Vagina (tissue), 2 donors: ENCODE measurements around the gene TRPV5. TPM values are rescaled to one million over a fixed set of nuclear protein-coding genes. Genes with fewer than 3 reads are reported as not detected.

Source experiments
- DNase-seq, 2 donors: peaks; one replicate each; pipeline ENCODE4 v3.0.0-alpha.2; 2017; ENCODE audit errors: extremely low spot score in 2 of 2
- H3K27ac ChIP-seq: fragments of 200-600 bp; sonication (generic); one replicate; pipeline ENCODE4 v1.5.1; 2019
- H3K27me3 ChIP-seq: fragments of 200-600 bp; sonication (generic); one replicate; pipeline ENCODE4 v1.5.1; 2019
- H3K36me3 ChIP-seq, 2 donors: fragments of 200-600 bp; sonication (generic); one replicate each; pipeline ENCODE4 v1.5.1; 2017 to 2019
- H3K4me1 ChIP-seq: fragments of 200-600 bp; sonication (generic); one replicate; pipeline ENCODE4 v1.5.1; 2019
- H3K4me3 ChIP-seq, 2 donors: fragments of 200-600 bp; sonication (generic); 1 replicate in 1 of 2; 2 replicates in 1 of 2; pipeline ENCODE4 v1.5.1; 2016 to 2019
- H3K9me3 ChIP-seq: fragments of 200-600 bp; sonication (generic); one replicate; pipeline ENCODE4 v1.5.1; 2019
- POLR2A ChIP-seq, 2 donors: fragments of 450-650 bp; IDR thresholded peaks; one replicate each; pipeline ENCODE4 v1.6.1; 2017; ENCODE audit warnings: antibody characterized with exemption in 2 of 2, mild to moderate bottlenecking in 2 of 2, moderate library complexity in 2 of 2
- POLR2AphosphoS5 ChIP-seq, 2 donors: sonication (generic); formaldehyde crosslinking; IDR thresholded peaks; one replicate each; pipeline ENCODE4 v1.9.0; 2017; ENCODE audit warnings: antibody characterized with exemption in 2 of 2, mild to moderate bottlenecking in 2 of 2, low read depth in 1 of 2; ENCODE audit not compliant: insufficient read depth in 1 of 2
- intact Hi-C: fragments of 100-400 bp; cut with DNase I; formaldehyde crosslinking; loops from one replicate; pipeline ENCODE4 v1.15.1; 2023
- total RNA-seq: library from RNA; depleted of rRNA; stranded (reverse); fragments of >200 nt; gene quantifications from one replicate; pipeline ENCODE4 v1.2.3, GENCODE V29; 2016
- TF ChIP-seq, protein P1 (sequence below), 3 experiments: fragments of 450-650 bp in 2 of 3; fragments of 200-600 bp in 1 of 3; sonication (generic) in 1 of 3; IDR thresholded peaks; one replicate each; pipeline ENCODE4 v1.5.1; 2017 to 2019; ENCODE audit warnings: antibody characterized with exemption in 3 of 3, mild to moderate bottlenecking in 2 of 3, moderate library complexity in 2 of 3

Gene TRPV5
- total RNA-seq, 1 donor from 2014 or later, result not detected

DNA sequence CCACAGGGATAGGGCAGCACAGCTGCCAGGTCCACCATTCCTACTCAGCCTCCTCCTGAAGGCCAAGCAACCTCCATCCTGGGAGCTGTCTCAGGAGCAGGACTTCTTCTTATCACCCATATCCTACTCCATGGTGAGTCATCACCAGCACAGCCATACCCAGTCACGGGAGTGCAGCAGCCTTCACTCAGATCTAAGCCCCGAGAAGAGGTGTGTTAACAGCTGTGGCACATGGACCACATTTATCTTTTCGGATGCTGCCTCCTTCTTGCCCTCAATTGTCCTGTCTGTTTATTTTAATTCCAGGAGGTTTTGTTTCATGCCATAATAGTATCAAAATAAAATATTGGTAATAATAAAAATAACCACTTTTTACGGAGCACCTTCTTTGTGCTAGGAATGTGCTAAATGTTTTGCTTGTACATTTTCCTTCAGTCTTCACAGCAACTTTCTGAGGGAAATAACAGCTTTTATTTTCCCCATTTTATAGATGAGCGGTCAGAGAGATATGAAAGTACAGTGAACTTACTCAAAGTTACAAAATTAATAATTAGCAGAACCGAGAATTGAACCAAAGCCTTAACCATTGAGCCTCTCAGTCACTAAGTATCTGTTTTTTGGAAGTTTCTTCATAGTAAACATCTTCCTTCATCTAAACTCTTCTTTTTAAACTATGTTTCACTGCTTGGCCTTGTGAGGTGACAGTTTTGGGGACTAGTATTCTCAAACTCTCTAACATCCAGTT, 31.1 kb upstream of the TRPV5 start:
- intact Hi-C loops, result no loop called here
- Histone ChIP-seq H3K4me3 (no peak overlapping the region), H3K27ac (no peak overlapping the region), H3K27me3 (no peaks in the 10 kb centered on the region), H3K9me3 (no peaks in the 10 kb centered on the region), H3K36me3 (no peaks in the 10 kb centered on the region), H3K4me1 (no peaks in the 10 kb centered on the region)
- DNase-seq, result no peak
- TF ChIP-seq POLR2A (IDR thresholded peaks at IDR 0.05) (no peak), POLR2AphosphoS5 (IDR thresholded peaks at IDR 0.05; ENCODE audit: insufficient read depth in 1 of 2, low read depth in 1 of 2) (no peak)
- TF ChIP-seq, protein P1, sequence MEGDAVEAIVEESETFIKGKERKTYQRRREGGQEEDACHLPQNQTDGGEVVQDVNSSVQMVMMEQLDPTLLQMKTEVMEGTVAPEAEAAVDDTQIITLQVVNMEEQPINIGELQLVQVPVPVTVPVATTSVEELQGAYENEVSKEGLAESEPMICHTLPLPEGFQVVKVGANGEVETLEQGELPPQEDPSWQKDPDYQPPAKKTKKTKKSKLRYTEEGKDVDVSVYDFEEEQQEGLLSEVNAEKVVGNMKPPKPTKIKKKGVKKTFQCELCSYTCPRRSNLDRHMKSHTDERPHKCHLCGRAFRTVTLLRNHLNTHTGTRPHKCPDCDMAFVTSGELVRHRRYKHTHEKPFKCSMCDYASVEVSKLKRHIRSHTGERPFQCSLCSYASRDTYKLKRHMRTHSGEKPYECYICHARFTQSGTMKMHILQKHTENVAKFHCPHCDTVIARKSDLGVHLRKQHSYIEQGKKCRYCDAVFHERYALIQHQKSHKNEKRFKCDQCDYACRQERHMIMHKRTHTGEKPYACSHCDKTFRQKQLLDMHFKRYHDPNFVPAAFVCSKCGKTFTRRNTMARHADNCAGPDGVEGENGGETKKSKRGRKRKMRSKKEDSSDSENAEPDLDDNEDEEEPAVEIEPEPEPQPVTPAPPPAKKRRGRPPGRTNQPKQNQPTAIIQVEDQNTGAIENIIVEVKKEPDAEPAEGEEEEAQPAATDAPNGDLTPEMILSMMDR (IDR thresholded peaks at IDR 0.05), result no peak

DNA sequence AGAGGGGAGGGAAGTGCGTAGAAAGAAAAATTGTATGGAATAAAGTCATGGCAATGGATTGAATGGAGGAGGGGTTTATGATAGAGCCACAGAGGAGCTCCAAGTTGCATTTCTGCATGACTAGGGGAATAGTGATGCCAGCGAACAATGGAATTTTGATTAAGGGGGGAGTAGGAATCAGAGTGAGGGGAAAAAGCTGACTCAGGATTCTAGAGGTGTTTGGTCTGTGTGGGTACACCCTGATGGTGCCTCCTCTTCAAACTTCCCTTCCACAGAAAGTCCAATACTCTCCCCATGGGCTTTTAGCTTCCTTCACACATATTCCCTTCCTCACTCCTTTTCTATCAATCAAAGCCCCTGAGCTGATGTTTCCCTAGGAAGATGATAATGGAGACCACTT, 30.4 kb upstream of the TRPV5 start:
- intact Hi-C loops, result no loop called here
- no peaks in the 10 kb centered on the region for H3K27me3 ChIP-seq
- no peak overlapping the region for H3K4me3 ChIP-seq
- no peaks in the 10 kb centered on the region for H3K9me3 ChIP-seq
- no peaks in the 10 kb centered on the region for H3K36me3 ChIP-seq
- no peak for DNase-seq
- TF ChIP-seq POLR2AphosphoS5 (IDR thresholded peaks at IDR 0.05; ENCODE audit: insufficient read depth in 1 of 2, low read depth in 1 of 2) (no peak), POLR2A (IDR thresholded peaks at IDR 0.05) (no peak)
- TF ChIP-seq, protein P1 (IDR thresholded peaks at IDR 0.05), result no peak
- no peak overlapping the region for H3K27ac ChIP-seq
- H3K4me1 ChIP-seq, result no peaks in the 10 kb centered on the region

DNA sequence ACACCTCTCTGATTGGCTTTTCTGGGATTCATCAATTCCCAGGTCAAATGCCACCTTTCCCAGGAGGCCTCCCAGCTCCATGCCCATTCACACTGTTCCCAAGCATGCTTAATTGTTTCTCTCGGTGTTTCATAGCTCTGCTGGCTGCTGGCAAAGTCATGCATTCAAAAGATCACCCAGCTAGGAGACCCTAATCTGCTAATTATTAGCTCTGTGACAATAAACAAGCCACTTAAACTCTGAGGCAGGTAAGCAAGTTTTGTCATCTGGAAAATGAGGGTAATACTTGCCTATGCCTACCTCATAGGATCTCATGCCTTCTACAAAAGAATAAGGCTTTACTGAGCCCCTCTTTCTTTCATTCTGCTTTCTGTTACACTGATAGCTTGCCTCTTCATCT, 29.4 kb upstream of the TRPV5 start:
- Histone ChIP-seq H3K4me1 (no peaks in the 10 kb centered on the region), H3K4me3 (no peak overlapping the region), H3K36me3 (no peaks in the 10 kb centered on the region), H3K27ac (no peak overlapping the region), H3K27me3 (no peaks in the 10 kb centered on the region), H3K9me3 (no peaks in the 10 kb centered on the region)
- intact Hi-C loops, result no loop called here
- DNase-seq, result no peak
- TF ChIP-seq POLR2A (IDR thresholded peaks at IDR 0.05) (no peak), POLR2AphosphoS5 (IDR thresholded peaks at IDR 0.05; ENCODE audit: insufficient read depth in 1 of 2, low read depth in 1 of 2) (no peak)
- TF ChIP-seq, protein P1 (IDR thresholded peaks at IDR 0.05), result no peak

DNA sequence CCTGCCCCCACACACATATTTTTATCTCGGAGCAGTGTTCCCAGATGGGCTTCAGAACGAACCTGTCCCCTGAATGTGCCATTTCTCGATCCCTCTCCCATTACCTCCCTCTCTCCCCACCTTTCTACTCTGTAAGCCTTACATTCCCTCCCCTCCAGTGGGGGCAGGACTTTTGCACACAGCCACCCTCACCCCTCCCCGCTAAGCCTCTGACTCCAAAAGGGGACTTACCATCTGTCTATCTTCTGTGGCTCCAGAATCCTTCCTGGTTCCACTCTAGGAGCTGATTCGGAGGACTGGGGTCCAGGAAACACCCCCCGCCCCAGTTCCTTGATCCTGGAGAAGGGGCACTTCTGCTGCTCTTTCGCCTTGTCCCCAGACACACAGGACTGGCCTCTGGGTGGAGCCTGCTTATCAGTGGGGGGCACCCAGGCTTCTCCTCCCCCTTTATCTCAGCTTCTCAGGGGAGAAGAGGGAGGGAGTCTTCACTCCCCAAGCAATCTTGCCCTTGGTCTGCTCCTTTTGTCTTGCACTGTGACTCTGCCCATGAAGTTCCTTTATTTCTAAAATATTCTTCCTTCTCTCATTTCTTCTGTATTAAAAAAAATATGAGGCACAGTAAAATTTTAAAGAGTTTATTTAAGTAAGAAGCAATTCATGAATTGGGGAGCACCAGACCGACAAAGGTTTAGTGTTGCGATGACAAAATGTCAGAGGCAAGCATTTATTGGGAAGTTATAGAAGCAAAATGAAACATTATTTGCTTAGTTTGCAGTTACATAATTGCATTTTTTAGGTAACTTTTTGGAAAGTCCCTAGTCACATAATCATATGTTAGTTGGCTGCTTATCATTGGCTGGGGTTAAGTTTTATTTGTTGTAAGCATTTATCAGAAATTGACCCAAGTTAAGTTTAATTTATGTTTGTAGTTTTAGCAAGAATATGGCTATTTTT, 28.7 kb upstream of the TRPV5 start, which contains the start of gene KEL:
Gene KEL, minus strand, starts transcription at position 391 of the 954 bp plus-strand sequence. Its CDS starts 157 bp downstream, at position 234.
- intact Hi-C loops, result no loop called here
- Histone ChIP-seq H3K4me3 (no peak within 1 kb of the TSS), H3K4me1 (no peaks in the 10 kb centered on the region), H3K9me3 (no peaks in the 10 kb centered on the region), H3K36me3 (no peaks in the 10 kb centered on the region), H3K27ac (no peak within 1 kb of the TSS), H3K27me3 (no peaks in the 10 kb centered on the region)
- DNase-seq, result no peak
- TF ChIP-seq POLR2A (IDR thresholded peaks at IDR 0.05) (no peak), POLR2AphosphoS5 (IDR thresholded peaks at IDR 0.05; ENCODE audit: insufficient read depth in 1 of 2, low read depth in 1 of 2) (no peak)
- TF ChIP-seq, protein P1 (IDR thresholded peaks at IDR 0.05), result no peak
